Right hindlimb (tissue), 1 donor: ENCODE results near the gene GTPBP4.

Source experiments
- DNase-seq: peaks from one replicate; pipeline ENCODE4 v3.0.0-alpha.2; 2018

The GTPBP4 gene

GRCh38 chr10:987870-988666 lies at the start of gene GTPBP4:
GTPBP4 (plus strand) TSS chr10:988434; CDS start chr10:988480, 46 bp downstream.
- peak; percentile 99 for DNase-seq

GRCh38 chr10:938941-939678 lies 49.1 kb upstream of the GTPBP4 start:
- no peak for DNase-seq

- DNase-seq = no peak
Observed at GRCh38 chr10:943334-944033, 44.8 kb upstream of the GTPBP4 start.

- peak; percentile 34 for DNase-seq
Observed at GRCh38 chr10:944034-944831, 44.0 kb upstream of the GTPBP4 start.

GRCh38 chr10:945778-946177 lies 42.5 kb upstream of the GTPBP4 start:
- DNase-seq = no peak

GRCh38 chr10:947051-947450 lies 41.2 kb upstream of the GTPBP4 start:
- DNase-seq = no peak

GRCh38 chr10:947881-948280 lies 40.4 kb upstream of the GTPBP4 start:
- no peak for DNase-seq

GRCh38 chr10:948347-948746 lies 39.9 kb upstream of the GTPBP4 start:
- no peak for DNase-seq

- no peak for DNase-seq
Observed at GRCh38 chr10:949446-949845, 38.8 kb upstream of the GTPBP4 start.

GRCh38 chr10:953836-954235 lies 34.4 kb upstream of the GTPBP4 start:
- no peak for DNase-seq

- no peak for DNase-seq
Observed at GRCh38 chr10:954396-954795, 33.8 kb upstream of the GTPBP4 start.

GRCh38 chr10:955127-955819 lies 33.0 kb upstream of the GTPBP4 start:
- no peak for DNase-seq

GRCh38 chr10:955820-956217 lies 32.4 kb upstream of the GTPBP4 start:
- DNase-seq = no peak

- no peak for DNase-seq
Observed at GRCh38 chr10:958106-958505, 30.1 kb upstream of the GTPBP4 start.

- no peak for DNase-seq
Observed at GRCh38 chr10:958856-959255, 29.4 kb upstream of the GTPBP4 start.

GRCh38 chr10:962342-962741 lies 25.9 kb upstream of the GTPBP4 start:
- no peak for DNase-seq

GRCh38 chr10:963186-963585 lies 25.0 kb upstream of the GTPBP4 start:
- no peak for DNase-seq

- DNase-seq = no peak
Observed at GRCh38 chr10:963655-964054, 24.6 kb upstream of the GTPBP4 start.

- DNase-seq = no peak
Observed at GRCh38 chr10:964321-964987, 23.8 kb upstream of the GTPBP4 start.

GRCh38 chr10:964988-965417 lies 23.2 kb upstream of the GTPBP4 start:
- DNase-seq = no peak

GRCh38 chr10:966466-967235 lies 21.6 kb upstream of the GTPBP4 start:
- no peak for DNase-seq
